IMR-90 (cell line): ENCODE measurements around the gene CCL19. TPM values are rescaled to one million over a fixed set of nuclear protein-coding genes. Genes with fewer than 3 reads are reported as not detected.

Source experiments
- ATAC-seq: fragments of 200-7000 bp; cut with Tn5 transposase; 2 replicates; pipeline ENCODE4 v1.9.1; 2020; ENCODE audit warnings: low read depth, mild to moderate bottlenecking, moderate library complexity
- BruUV-seq: library from RNA; stranded (reverse); fragments of 400-500 nt; replicated peaks from 2 replicates; lab custom pipeline; 2021; lab: Mats Ljungman, UMichigan
- CTCF ChIA-PET: fragments of 300-600 bp; formaldehyde crosslinking; extraction: SDS; loops from one replicate; lab custom pipeline; 2021; ENCODE audit warnings: antibody characterized with exemption; lab: Yijun Ruan, JAX
- POLR2A ChIA-PET: fragments of 300-600 bp; sonication (Branson Sonifier 250); formaldehyde crosslinking; loops from one replicate; lab custom pipeline; 2022; ENCODE audit warnings: antibody characterized with exemption; ENCODE audit not compliant: unreplicated experiment; lab: Charles Lee
- DNase-seq: peaks from one replicate; pipeline ENCODE4 v3.0.0; 2013
- H2AFZ ChIP-seq: replicated peaks from 2 replicates; pipeline ENCODE3; 2013; ENCODE audit warnings: low read length, mild to moderate bottlenecking; ENCODE audit not compliant: poor library complexity
- H2AK5ac ChIP-seq: 2 replicates; pipeline ENCODE4 v1.6.1; 2013; ENCODE audit warnings: low read depth, low read length, inconsistent platforms
- H2AK9ac ChIP-seq: replicated peaks from 2 replicates; pipeline ENCODE3; 2013; ENCODE audit warnings: mild to moderate bottlenecking, low read depth, low read length, moderate library complexity; ENCODE audit not compliant: poor library complexity
- H2BK120ac ChIP-seq: 2 replicates; pipeline ENCODE4 v1.6.1; 2013; ENCODE audit warnings: low read depth, low read length, inconsistent platforms
- H2BK15ac ChIP-seq: 3 replicates; pipeline ENCODE4 v1.6.1; 2013; ENCODE audit warnings: low read depth, low read length, inconsistent platforms
- H2BK20ac ChIP-seq: 2 replicates; pipeline ENCODE4 v1.6.1; 2013; ENCODE audit warnings: low read depth, mild to moderate bottlenecking, inconsistent platforms, low read length, moderate library complexity
- H2BK5ac ChIP-seq: 2 replicates; pipeline ENCODE4 v1.6.1; 2013; ENCODE audit warnings: mild to moderate bottlenecking, low read depth, low read length, inconsistent platforms; ENCODE audit not compliant: poor library complexity, severe bottlenecking
- H3K14ac ChIP-seq: replicated peaks from 2 replicates; pipeline ENCODE4 v1.6.1; 2013; ENCODE audit warnings: low read depth, low read length, inconsistent platforms
- H3K18ac ChIP-seq: 2 replicates; pipeline ENCODE4 v1.6.1; 2013; ENCODE audit warnings: low read depth, low read length, control low read depth
- H3K23ac ChIP-seq: 2 replicates; pipeline ENCODE4 v1.6.1; 2013; ENCODE audit warnings: low read depth, low read length, inconsistent platforms
- H3K27ac ChIP-seq: 2 replicates; pipeline ENCODE4 v1.5.1; 2013; ENCODE audit warnings: mild to moderate bottlenecking, control low read depth, low read length; ENCODE audit not compliant: insufficient read depth
- H3K27me3 ChIP-seq: 2 replicates; pipeline ENCODE4 v1.6.1; 2013; ENCODE audit warnings: low read length; ENCODE audit not compliant: control insufficient read depth, insufficient read depth
- H3K36me3 ChIP-seq: 2 replicates; pipeline ENCODE4 v1.6.1; 2013; ENCODE audit warnings: low read length, mixed read lengths; ENCODE audit not compliant: control insufficient read depth, insufficient read depth
- H3K4ac ChIP-seq: 2 replicates; pipeline ENCODE4 v1.6.1; 2013; ENCODE audit warnings: low read depth, low read length, inconsistent platforms
- H3K4me1 ChIP-seq: 2 replicates; pipeline ENCODE4 v1.6.1; 2013; ENCODE audit warnings: low read length, mixed read lengths; ENCODE audit not compliant: control insufficient read depth, insufficient read depth
- H3K4me2 ChIP-seq: 2 replicates; pipeline ENCODE4 v1.6.1; 2013; ENCODE audit warnings: low read depth, mild to moderate bottlenecking, control low read depth, low read length, moderate library complexity
- H3K4me3 ChIP-seq: 2 replicates; pipeline ENCODE4 v1.5.1; 2013; ENCODE audit warnings: low read depth, mild to moderate bottlenecking, control low read depth, low read length, moderate library complexity; ENCODE audit not compliant: insufficient read depth
- H3K56ac ChIP-seq: 2 replicates; pipeline ENCODE4 v1.6.1; 2013; ENCODE audit warnings: low read length, inconsistent platforms; ENCODE audit not compliant: insufficient read depth; ENCODE audit errors: extremely low read depth
- H3K79me1 ChIP-seq, 2 experiments: 2 replicates each; pipeline ENCODE4 v1.6.1; 2013; ENCODE audit warnings: low read length in 2 of 2, inconsistent platforms in 1 of 2, low read depth in 1 of 2
- H3K9ac ChIP-seq: 2 replicates; pipeline ENCODE4 v1.6.1; 2013; ENCODE audit warnings: low read depth, low read length, control low read depth
- H3K9me1 ChIP-seq: 2 replicates; pipeline ENCODE4 v1.6.1; 2013; ENCODE audit warnings: low read length, inconsistent platforms; ENCODE audit not compliant: insufficient read depth
- H3K9me3 ChIP-seq: 2 replicates; pipeline ENCODE4 v1.6.1; 2013; ENCODE audit warnings: low read length; ENCODE audit not compliant: control insufficient read depth, insufficient read depth
- H4K20me1 ChIP-seq: 2 replicates; pipeline ENCODE4 v1.6.1; 2013; ENCODE audit warnings: low read length, inconsistent platforms; ENCODE audit not compliant: insufficient read depth
- H4K5ac ChIP-seq: 2 replicates; pipeline ENCODE4 v1.6.1; 2013; ENCODE audit warnings: mild to moderate bottlenecking, low read depth, low read length, control low read depth
- H4K8ac ChIP-seq, 2 experiments: 2 replicates each; pipeline ENCODE4 v1.6.1; 2013; ENCODE audit warnings: low read depth in 2 of 2, low read length in 2 of 2, control low read depth in 1 of 2, inconsistent platforms in 1 of 2
- H4K91ac ChIP-seq: 2 replicates; pipeline ENCODE4 v1.6.1; 2013; ENCODE audit warnings: low read depth, low read length, inconsistent platforms; ENCODE audit not compliant: insufficient read depth
- BHLHE40 ChIP-seq: fragments of 150-350 bp; IDR thresholded peaks from 2 replicates; pipeline ENCODE4 v1.6.1; 2016; ENCODE audit warnings: mild to moderate bottlenecking, low read depth, low read length
- CHD1 ChIP-seq: IDR thresholded peaks from 2 replicates; pipeline ENCODE4 v1.6.1; 2012; ENCODE audit warnings: low read depth, low read length, improper control_type of control experiment
- FOS ChIP-seq: fragments of 150-350 bp; IDR thresholded peaks from 2 replicates; pipeline ENCODE4 v1.6.1; 2016; ENCODE audit warnings: low read depth, low read length
- MAFK ChIP-seq: IDR thresholded peaks from 2 replicates; pipeline ENCODE4 v1.6.1; 2012; ENCODE audit warnings: low read depth, low read length, improper control_type of control experiment
- NFE2L2 ChIP-seq: fragments of 150-350 bp; IDR thresholded peaks from 2 replicates; pipeline ENCODE4 v1.6.1; 2016; ENCODE audit warnings: low read depth, mild to moderate bottlenecking, low read length
- WGBS, 2 experiments: methylation state at CpG; one replicate each; pipeline versions ENCODE4 v1.1.5 to v1.1.7; 2013; ENCODE audit warnings: missing lambda C conversion rate in 2 of 2; ENCODE audit not compliant: insufficient read length in 1 of 2; ENCODE audit errors: extremely low coverage in 2 of 2; 5-methylcytosine and 5-hydroxymethylcytosine counted together
- dilution Hi-C: fragments of 300-500 bp; cut with HindIII; formaldehyde crosslinking; loops from one replicate; pipeline ENCODE4 v1.14.3; 2018; ENCODE audit warnings: low sequenced_read_pairs; ENCODE audit not compliant: unreplicated experiment
- in situ Hi-C: fragments of 300-500 bp; cut with MboI; formaldehyde crosslinking; loops from 3 replicates; pipeline ENCODE4 v1.14.3; 2019; ENCODE audit warnings: low sequenced_read_pairs, inconsistent platforms, mixed read lengths
- intact Hi-C: fragments of 100-400 bp; cut with micrococcal nuclease; formaldehyde crosslinking; loops from 2 replicates; pipeline ENCODE4 v1.10.0; 2022
- polyA plus RNA-seq, 3 experiments: library from polyadenylated mRNA; depleted of rRNA; stranded (reverse); fragments of >200 nt; gene quantifications; 2 replicates each; pipeline ENCODE4 v1.2.3, GENCODE V29; 2012; ENCODE audit warnings: low replicate concordance in 1 of 3
- total RNA-seq: library from RNA; depleted of rRNA; stranded (reverse); fragments of >200 nt; gene quantifications from 2 replicates; pipeline ENCODE4 v1.2.3, GENCODE V29; 2012

CCL19 gene
- total and polyA plus RNA-seq, 2 of the 4 experiments (the other 2 are of a cell fraction), result not detected

DNA sequence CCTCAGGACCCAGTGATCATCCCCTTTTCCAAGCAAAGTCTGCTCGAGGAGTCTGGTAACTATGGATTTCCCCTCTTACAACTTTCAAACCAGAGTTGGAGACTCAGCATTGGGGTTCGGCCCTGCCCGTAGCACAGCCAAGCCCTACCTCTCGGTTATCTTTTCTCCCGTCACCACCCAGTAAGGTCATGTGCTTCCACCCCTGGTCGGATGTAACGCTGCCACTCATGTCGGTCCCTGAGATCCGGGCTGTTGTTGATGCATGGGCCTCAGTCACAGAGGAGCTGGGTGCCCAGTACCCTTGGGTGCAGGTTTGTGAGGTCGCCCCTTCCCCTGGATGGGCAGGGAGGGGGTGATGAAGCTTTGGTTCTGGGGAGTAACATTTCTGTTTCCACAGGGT is 43.4 kb downstream of the CCL19 start:
- POLR2A ChIA-PET, result no interaction called here
- no peak overlapping the region for H2BK20ac ChIP-seq
- no peaks in the 10 kb centered on the region for H3K27me3 ChIP-seq
- H3K4me1 ChIP-seq, result peaks cover 24% of the 10 kb centered on the region
- peak overlapping the region; percentile 80 to 85; a peak in 2 of 4 replicates for H4K8ac ChIP-seq
- H3K4me3 ChIP-seq, result peak overlapping the region; percentile 76
- peak overlapping the region; percentile 73; the same call in 1 of the 2 replicates for H3K4ac ChIP-seq
- peak overlapping the region; percentile 29; the same call in 1 of the 2 replicates for H2AK5ac ChIP-seq
- no TSS peak for BruUV-seq
- H4K20me1 ChIP-seq, result no peaks in the 10 kb centered on the region
- H4K5ac ChIP-seq, result no peak overlapping the region
- H3K36me3 ChIP-seq, result peaks cover 16% of the 10 kb centered on the region
- TF ChIP-seq FOS (no peak), CHD1 (no peak), MAFK (no peak), BHLHE40 (no peak), NFE2L2 (no peak)
- no peak overlapping the region for H3K56ac ChIP-seq
- in situ Hi-C loops (no loop called here), dilution Hi-C loops (no loop called here), intact Hi-C loops (loop anchor here (2.0 kb wide), 1 partner anchor 55 kb away; no protein-coding TSS in a partner anchor)
- no peak for ATAC-seq
- no peak overlapping the region for H2BK15ac ChIP-seq
- no peak overlapping the region for H2BK5ac ChIP-seq
- H3K27ac ChIP-seq, result peak overlapping the region; percentile 82; the same call in 1 of the 2 replicates
- H3K9me3 ChIP-seq, result no peaks in the 10 kb centered on the region
- H3K14ac ChIP-seq, result peak overlapping the region; percentile 55
- peaks cover 15 to 41% of the 10 kb centered on the region in 2 experiments for H3K79me1 ChIP-seq
- WGBS, 2 experiments, result 67% methylated on average over 2 of the region's 10 CpGs; no CpG with 5 or more reads in 1 of the 2 experiments
- no peak for DNase-seq
- H3K18ac ChIP-seq, result no peak overlapping the region
- CTCF ChIA-PET, result no interaction called here
- no peak overlapping the region for H2BK120ac ChIP-seq
- peak overlapping the region; percentile 86 for H3K9ac ChIP-seq
- H3K23ac ChIP-seq, result peak overlapping the region; percentile 37; the same call in 1 of the 2 replicates
- H2AK9ac ChIP-seq, result peak overlapping the region; percentile 93
- H2AFZ ChIP-seq, result peak overlapping the region; percentile 99
- H3K9me1 ChIP-seq, result peaks cover 25% of the 10 kb centered on the region
- H3K4me2 ChIP-seq, result peak overlapping the region; percentile 89
- 0 out of 2 replicates have a peak overlapping the region, but pooled peaks have one; percentile 7 for H4K91ac ChIP-seq
